Naive thymus-derived CD4-positive, alpha-beta T cell (primary cell): ENCODE data around the gene VWA7. TPM values are rescaled to one million over a fixed set of nuclear protein-coding genes. Genes with fewer than 3 reads are reported as not detected.

Source experiments
- ATAC-seq: fragments of 150-1000 bp; cut with Tn5 transposase; 2 replicates; pipeline ENCODE4 v1.10.0; 2021; ENCODE audit warnings: mild to moderate bottlenecking, moderate library complexity
- CTCF ChIA-PET: fragments of 350-600 bp; sonication (Branson Sonifier 250); formaldehyde crosslinking; loops from one replicate; lab custom pipeline; 2021; ENCODE audit warnings: antibody characterized with exemption; lab: Charles Lee
- POLR2A ChIA-PET: fragments of 350-600 bp; sonication (Branson Sonifier 250); formaldehyde crosslinking; loops from one replicate; lab custom pipeline; 2021; ENCODE audit warnings: antibody characterized with exemption, inconsistent platforms; lab: Charles Lee
- DNase-seq, 9 donors: peaks; one replicate each; pipeline versions ENCODE4 v3.0.0 to v3.0.0-alpha.2; 2020 to 2022; ENCODE audit warnings: mixed read lengths in 1 of 9
- H3K27ac ChIP-seq: one replicate; pipeline ENCODE4 v1.7.0; 2013; ENCODE audit warnings: mild to moderate bottlenecking, low read depth, low read length, moderate library complexity
- H3K27me3 ChIP-seq, 2 donors: one replicate each; pipeline ENCODE4 v1.7.0; 2013; ENCODE audit warnings: low read length in 2 of 2, mild to moderate bottlenecking in 2 of 2, moderate library complexity in 2 of 2; ENCODE audit not compliant: control insufficient read depth in 2 of 2, insufficient read depth in 2 of 2
- H3K36me3 ChIP-seq, 3 experiments: 1 replicate in 2 of 3; 2 replicates in 1 of 3; pipeline ENCODE4 v1.7.0; 2013; ENCODE audit warnings: low read length in 3 of 3, mild to moderate bottlenecking in 3 of 3, moderate library complexity in 1 of 3; ENCODE audit not compliant: insufficient read depth in 3 of 3, control insufficient read depth in 2 of 3
- H3K4me1 ChIP-seq, 2 donors: one replicate each; pipeline ENCODE4 v1.7.0; 2013; ENCODE audit warnings: low read length in 2 of 2, mild to moderate bottlenecking in 2 of 2, moderate library complexity in 1 of 2; ENCODE audit not compliant: control insufficient read depth in 2 of 2, insufficient read depth in 2 of 2
- H3K4me3 ChIP-seq: 2 replicates; pipeline ENCODE4 v1.7.0; 2013; ENCODE audit warnings: mild to moderate bottlenecking, low read length
- H3K9me3 ChIP-seq, 3 experiments: 1 replicate in 2 of 3; 2 replicates in 1 of 3; pipeline ENCODE4 v1.7.0; 2013; ENCODE audit warnings: low read length in 3 of 3; ENCODE audit not compliant: control insufficient read depth in 2 of 3
- H3K27ac Mint-ChIP-seq, 9 donors: one replicate each; pipeline ENCODE4 v1.8.0; 2020 to 2022; ENCODE audit warnings: mixed read lengths in 9 of 9, mild to moderate bottlenecking in 8 of 9, moderate library complexity in 5 of 9, inconsistent platforms in 2 of 9
- H3K27me3 Mint-ChIP-seq, 5 donors: one replicate each; pipeline ENCODE4 v1.8.0; 2021 to 2022; ENCODE audit warnings: mixed read lengths in 5 of 5, mild to moderate bottlenecking in 1 of 5
- H3K36me3 Mint-ChIP-seq, 5 donors: one replicate each; pipeline ENCODE4 v1.8.0; 2020 to 2022; ENCODE audit warnings: mixed read lengths in 5 of 5, mild to moderate bottlenecking in 3 of 5, inconsistent platforms in 1 of 5
- H3K4me1 Mint-ChIP-seq, 7 donors: one replicate each; pipeline ENCODE4 v1.8.0; 2020 to 2022; ENCODE audit warnings: mixed read lengths in 7 of 7, mild to moderate bottlenecking in 3 of 7, inconsistent platforms in 1 of 7
- H3K4me3 Mint-ChIP-seq, 10 donors: one replicate each; pipeline ENCODE4 v1.8.0; 2020 to 2022; ENCODE audit warnings: mild to moderate bottlenecking in 10 of 10, mixed read lengths in 10 of 10, moderate library complexity in 6 of 10, inconsistent platforms in 2 of 10
- H3K9me3 Mint-ChIP-seq, 11 donors: one replicate each; pipeline ENCODE4 v1.8.0; 2020 to 2022; ENCODE audit warnings: mixed read lengths in 11 of 11, mild to moderate bottlenecking in 4 of 11, inconsistent platforms in 1 of 11, moderate library complexity in 1 of 11
- intact Hi-C, 2 donors: fragments of 100-400 bp; cut with micrococcal nuclease; formaldehyde crosslinking; loops; one replicate each; pipeline ENCODE4 v1.15.1; 2023
- polyA plus RNA-seq, 2 donors: library from polyadenylated mRNA; unstranded; fragments of 300-500 nt; fragmentation: Illumina TruSeq; gene quantifications; one replicate each; pipeline ENCODE4 v1.2.3, GENCODE V29; 2021
- total RNA-seq, 6 experiments: library from RNA in 5 of 6; stranded (reverse) in 5 of 6; gene quantifications; 1 replicate in 5 of 6; 2 replicates in 1 of 6; pipeline ENCODE4 v1.2.3 and lab custom pipeline; 2021 to 2026

The VWA7 gene
- total and polyA plus RNA-seq, 7 experiments from 2014 or later, result 0.53 to 4.5 (median 1.1) TPM; not detected in 2

GRCh38 chr6:31744422-31744821 lies 32.7 kb downstream of the VWA7 start:
- Mint-ChIP-seq H3K27me3 (no peaks in the 10 kb centered on the region), H3K4me3 (no peak overlapping the region), H3K27ac (peak overlapping the region in 2 of 9 donors; percentile 6 to 11), H3K36me3 (peaks cover 0 to 25% (median 0%) of the 10 kb centered on the region in 5 donors), H3K4me1 (peaks cover 5 to 39% (median 16%) of the 10 kb centered on the region in 7 donors), H3K9me3 (peaks cover 0 to 5% (median 0%) of the 10 kb centered on the region in 11 donors)
- Histone ChIP-seq H3K4me1 (peaks cover 2 to 3% of the 10 kb centered on the region in 2 donors), H3K4me3 (no peak overlapping the region), H3K27ac (no peak overlapping the region), H3K9me3 (no peaks in the 10 kb centered on the region), H3K27me3 (no peaks in the 10 kb centered on the region), H3K36me3 (no peaks in the 10 kb centered on the region)
- DNase-seq (no peak), ATAC-seq (no peak)
- CTCF ChIA-PET, result no interaction called here
- intact Hi-C loops, result no loop called here
- POLR2A ChIA-PET, result no interaction called here

GRCh38 chr6:31742894-31743293 lies 34.2 kb downstream of the VWA7 start:
- Mint-ChIP-seq H3K36me3 (peaks cover 0 to 23% (median 0%) of the 10 kb centered on the region in 5 donors), H3K27ac (peak overlapping the region in 1 of 9 donors; percentile 46), H3K27me3 (no peaks in the 10 kb centered on the region), H3K4me1 (peaks cover 21 to 52% (median 31%) of the 10 kb centered on the region in 7 donors), H3K4me3 (peak overlapping the region in 1 of 10 donors; percentile 18), H3K9me3 (peaks cover 0 to 5% (median 0%) of the 10 kb centered on the region in 11 donors)
- Histone ChIP-seq H3K9me3 (no peaks in the 10 kb centered on the region), H3K36me3 (no peaks in the 10 kb centered on the region), H3K4me3 (no peak overlapping the region), H3K4me1 (peaks cover 16 to 17% of the 10 kb centered on the region in 2 donors), H3K27me3 (no peaks in the 10 kb centered on the region), H3K27ac (no peak overlapping the region)
- POLR2A ChIA-PET, result no interaction called here
- CTCF ChIA-PET, result interaction anchor here (1.1 kb wide), 1 partner anchor 193 kb away, joined by 3 read pairs; no protein-coding TSS in a partner anchor
- intact Hi-C loops, result loop anchor here in 1 of 2 donors (1.0 kb wide), 1 partner anchor 27 kb away; no protein-coding TSS in a partner anchor
- DNase-seq, result no peak
- no peak for ATAC-seq

- H3K27ac Mint-ChIP-seq, result peak overlapping the region in 1 of 9 donors; percentile 29
Observed at GRCh38 chr6:31741815-31742214, 35.3 kb downstream of the VWA7 start.

GRCh38 chr6:31740397-31741223 lies 36.5 kb downstream of the VWA7 start:
- peak overlapping the region in 7 of 9 donors; percentile 78 to 93 (median 89) for H3K27ac Mint-ChIP-seq
- Histone ChIP-seq H3K4me1 (peaks cover 29 to 33% of the 10 kb centered on the region in 2 donors), H3K9me3 (no peaks in the 10 kb centered on the region), H3K4me3 (peak overlapping the region; percentile 68), H3K36me3 (no peaks in the 10 kb centered on the region), H3K27ac (peak overlapping the region; percentile 69), H3K27me3 (no peaks in the 10 kb centered on the region)
- no peaks in the 10 kb centered on the region for H3K27me3 Mint-ChIP-seq
- POLR2A ChIA-PET, result interaction anchor here (0.6 to 4.6 kb wide), 8 partner anchors 10 to 412 kb away, joined by 3 to 28 read pairs (median 4); partner anchors contain the start of genes BAG6, HSPA1B and LSM2
- H3K4me3 Mint-ChIP-seq, result peak overlapping the region; percentile 86 to 100 (median 96)
- peak in 1 of 9 donors; percentile 62 for DNase-seq
- peaks cover 0 to 25% (median 0%) of the 10 kb centered on the region in 5 donors for H3K36me3 Mint-ChIP-seq
- ATAC-seq, result peak; percentile 1
- CTCF ChIA-PET, result interaction anchor here (0.9 to 4.3 kb wide), 3 partner anchors 11 to 51 kb away, joined by 3 to 30 read pairs (median 5); partner anchors contain the start of gene DDAH2
- intact Hi-C loops, result no loop called here
- peaks cover 41 to 64% (median 53%) of the 10 kb centered on the region in 7 donors for H3K4me1 Mint-ChIP-seq
- peaks cover 0 to 3% (median 0%) of the 10 kb centered on the region in 11 donors for H3K9me3 Mint-ChIP-seq

More at GRCh38 chr6:31741815-31742214, 35.3 kb downstream of the VWA7 start:
- H3K36me3 ChIP-seq, result no peaks in the 10 kb centered on the region
- DNase-seq (no peak), ATAC-seq (no peak)
- intact Hi-C loops, result loop anchor here in 1 of 2 donors (1.0 kb wide), 1 partner anchor 28 kb away; no protein-coding TSS in a partner anchor
- H3K36me3 Mint-ChIP-seq, result peaks cover 0 to 18% (median 0%) of the 10 kb centered on the region in 5 donors
- H3K4me3 Mint-ChIP-seq, result peak overlapping the region in 7 of 10 donors; percentile 10 to 55 (median 39)
- H3K27me3 Mint-ChIP-seq, result no peaks in the 10 kb centered on the region
- H3K27ac ChIP-seq, result no peak overlapping the region
- H3K4me3 ChIP-seq, result no peak overlapping the region
- POLR2A ChIA-PET, result interaction anchor here (0.5 to 1.0 kb wide), 3 partner anchors 74 to 1985 kb away, joined by 3 to 5 read pairs (median 4); partner anchors contain the start of gene HSPA1A
- H3K9me3 ChIP-seq, result no peaks in the 10 kb centered on the region
- CTCF ChIA-PET, result interaction anchor here (0.7 kb wide), 3 partner anchors 117 to 307 kb away, joined by 3 read pairs; no protein-coding TSS in a partner anchor
- peaks cover 0 to 5% (median 0%) of the 10 kb centered on the region in 11 donors for H3K9me3 Mint-ChIP-seq
- peaks cover 31 to 59% (median 42%) of the 10 kb centered on the region in 7 donors for H3K4me1 Mint-ChIP-seq
- H3K27me3 ChIP-seq, result no peaks in the 10 kb centered on the region
- peaks cover 25 to 28% of the 10 kb centered on the region in 2 donors for H3K4me1 ChIP-seq

GRCh38 chr6:31739639-31740396 lies 37.3 kb downstream of the VWA7 start, which contains the start of gene MSH5:
MSH5 (plus strand) TSS chr6:31740005; CDS start chr6:31740467, 462 bp downstream.
- CTCF ChIA-PET, result interaction anchor here (0.9 to 4.3 kb wide), 5 partner anchors 11 to 56 kb away, joined by 3 to 30 read pairs (median 5); partner anchors contain the start of genes DDAH2 and VARS1
- peaks cover 32 to 33% of the 10 kb centered on the region in 2 donors for H3K4me1 ChIP-seq
- peak; percentile 93 for ATAC-seq

More at GRCh38 chr6:31739639-31740396, 37.3 kb downstream of the VWA7 start, which contains the start of gene MSH5:
- POLR2A ChIA-PET, result interaction anchor here (0.6 to 4.6 kb wide), 13 partner anchors 9 to 413 kb away, joined by 3 to 28 read pairs (median 3); partner anchors contain the start of genes BAG6, LSM2 and VARS1
- DNase-seq, result peak; percentile 82 to 97 (median 92)
- Mint-ChIP-seq H3K27ac (peak within 1 kb of the TSS; percentile 83 to 94 (median 90)), H3K4me3 (peak within 1 kb of the TSS; percentile 86 to 100 (median 98)), H3K36me3 (peaks cover 0 to 26% (median 0%) of the 10 kb centered on the region in 5 donors), H3K27me3 (no peaks in the 10 kb centered on the region), H3K4me1 (peaks cover 41 to 69% (median 61%) of the 10 kb centered on the region in 7 donors), H3K9me3 (peaks cover 0 to 5% (median 0%) of the 10 kb centered on the region in 11 donors)
- no peaks in the 10 kb centered on the region for H3K9me3 ChIP-seq
- H3K27me3 ChIP-seq, result no peaks in the 10 kb centered on the region
- peak within 1 kb of the TSS; percentile 69 for H3K27ac ChIP-seq
- peak within 1 kb of the TSS; percentile 68 for H3K4me3 ChIP-seq
- intact Hi-C loops, result loop anchor here (1.0 to 10.0 kb wide), 18 partner anchors 37 to 1465 kb away; partner anchors contain the start of genes ABHD16A (in 2 of the 2), HSPA1B (in 2 of the 2), AGPAT1 (in 1 of the 2) and ATP6V1G2 (in 1 of the 2)
- H3K36me3 ChIP-seq, result no peaks in the 10 kb centered on the region
